ENCODE data around the gene MVK. TPM values are rescaled to one million over a fixed set of nuclear protein-coding genes. Genes with fewer than 3 reads are reported as not detected.

The MVK gene
- total and polyA plus RNA-seq, 7 donors, result 9.1 to 40.8 (median 13.8) TPM

DNA sequence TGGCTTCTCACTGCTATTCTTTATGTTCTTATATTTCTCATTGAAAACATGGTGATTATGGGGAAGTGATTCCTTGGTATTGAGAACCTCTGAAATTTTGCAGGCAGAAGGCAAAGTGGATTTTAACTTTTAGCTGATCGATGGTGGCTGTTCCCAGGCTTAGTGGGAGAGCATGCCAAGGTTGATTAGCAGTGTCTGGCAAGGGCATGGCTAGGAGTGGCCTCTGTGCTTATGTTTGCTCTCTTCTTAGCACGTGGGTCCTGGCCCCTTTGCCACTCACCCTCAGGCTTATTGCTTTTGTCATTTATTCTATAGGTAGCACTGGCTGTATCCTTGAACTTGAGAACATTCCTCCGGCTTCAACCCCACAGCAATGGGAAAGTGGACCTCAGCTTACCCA, 2.1 kb downstream of the MVK start:
- no peak for TF ChIP-seq POLR2A (IDR thresholded peaks at IDR 0.05)
- TF ChIP-seq, protein P1, sequence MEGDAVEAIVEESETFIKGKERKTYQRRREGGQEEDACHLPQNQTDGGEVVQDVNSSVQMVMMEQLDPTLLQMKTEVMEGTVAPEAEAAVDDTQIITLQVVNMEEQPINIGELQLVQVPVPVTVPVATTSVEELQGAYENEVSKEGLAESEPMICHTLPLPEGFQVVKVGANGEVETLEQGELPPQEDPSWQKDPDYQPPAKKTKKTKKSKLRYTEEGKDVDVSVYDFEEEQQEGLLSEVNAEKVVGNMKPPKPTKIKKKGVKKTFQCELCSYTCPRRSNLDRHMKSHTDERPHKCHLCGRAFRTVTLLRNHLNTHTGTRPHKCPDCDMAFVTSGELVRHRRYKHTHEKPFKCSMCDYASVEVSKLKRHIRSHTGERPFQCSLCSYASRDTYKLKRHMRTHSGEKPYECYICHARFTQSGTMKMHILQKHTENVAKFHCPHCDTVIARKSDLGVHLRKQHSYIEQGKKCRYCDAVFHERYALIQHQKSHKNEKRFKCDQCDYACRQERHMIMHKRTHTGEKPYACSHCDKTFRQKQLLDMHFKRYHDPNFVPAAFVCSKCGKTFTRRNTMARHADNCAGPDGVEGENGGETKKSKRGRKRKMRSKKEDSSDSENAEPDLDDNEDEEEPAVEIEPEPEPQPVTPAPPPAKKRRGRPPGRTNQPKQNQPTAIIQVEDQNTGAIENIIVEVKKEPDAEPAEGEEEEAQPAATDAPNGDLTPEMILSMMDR (IDR thresholded peaks at IDR 0.05), result no peak
- no peak for TF ChIP-seq EP300 (IDR thresholded peaks at IDR 0.05)
- TF ChIP-seq POLR2AphosphoS5 (IDR thresholded peaks at IDR 0.05), result no peak
- DNase-seq, result no peak
- no peak overlapping the region for H3K4me3 ChIP-seq
- WGBS, 2 donors, result 70 to 90% methylated on average over 3 of the region's 3 CpGs
- peaks cover 0 to 56% (median 12%) of the 10 kb centered on the region in 4 donors for H3K36me3 ChIP-seq
- peaks cover 0 to 20% (median 17%) of the 10 kb centered on the region in 4 donors for H3K4me1 ChIP-seq
- intact Hi-C loops (cut with DNase I), result loop anchor here (10.0 kb wide), 1 partner anchor 309 kb away; the partner anchor contains the start of gene GLTP
- H3K27ac ChIP-seq, result no peak overlapping the region
- no peaks in the 10 kb centered on the region for H3K9me3 ChIP-seq
- no peaks in the 10 kb centered on the region for H3K27me3 ChIP-seq

DNA sequence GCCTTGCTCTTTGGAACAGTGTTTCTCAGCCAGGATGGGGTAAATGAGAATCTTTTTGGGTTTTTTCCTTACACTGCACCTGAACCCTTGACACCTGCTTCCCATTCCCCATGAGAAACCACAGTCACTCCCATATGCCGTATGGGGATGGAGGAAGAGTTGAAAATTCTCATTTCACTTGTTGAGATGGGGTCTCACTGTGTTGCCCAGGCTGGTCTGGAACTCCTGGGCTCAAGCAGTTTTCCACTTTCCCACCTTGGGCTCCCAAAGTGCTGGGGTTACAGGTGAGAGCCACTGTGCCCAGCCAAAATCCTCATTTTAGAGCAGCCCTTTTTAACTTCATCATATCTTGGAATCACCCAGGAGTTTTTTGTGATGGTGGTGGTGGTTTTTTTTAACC, 3.7 kb downstream of the MVK start:
- TF ChIP-seq POLR2A (IDR thresholded peaks at IDR 0.05) (no peak), EP300 (IDR thresholded peaks at IDR 0.05) (no peak), POLR2AphosphoS5 (IDR thresholded peaks at IDR 0.05) (no peak)
- TF ChIP-seq, protein P1 (IDR thresholded peaks at IDR 0.05), result no peak
- H3K9me3 ChIP-seq, result no peaks in the 10 kb centered on the region
- intact Hi-C loops (cut with DNase I), result loop anchor here (10.0 kb wide), 1 partner anchor 307 kb away; the partner anchor contains the start of gene GLTP
- no peak overlapping the region for H3K27ac ChIP-seq
- H3K36me3 ChIP-seq, result peaks cover 0 to 71% (median 17%) of the 10 kb centered on the region in 4 donors
- peaks cover 0 to 19% (median 17%) of the 10 kb centered on the region in 4 donors for H3K4me1 ChIP-seq
- H3K27me3 ChIP-seq, result no peaks in the 10 kb centered on the region
- no peak for DNase-seq
- WGBS, 2 donors, result 90 to 100% methylated on average over 1 of the region's 1 CpG
- H3K4me3 ChIP-seq, result no peak overlapping the region

DNA sequence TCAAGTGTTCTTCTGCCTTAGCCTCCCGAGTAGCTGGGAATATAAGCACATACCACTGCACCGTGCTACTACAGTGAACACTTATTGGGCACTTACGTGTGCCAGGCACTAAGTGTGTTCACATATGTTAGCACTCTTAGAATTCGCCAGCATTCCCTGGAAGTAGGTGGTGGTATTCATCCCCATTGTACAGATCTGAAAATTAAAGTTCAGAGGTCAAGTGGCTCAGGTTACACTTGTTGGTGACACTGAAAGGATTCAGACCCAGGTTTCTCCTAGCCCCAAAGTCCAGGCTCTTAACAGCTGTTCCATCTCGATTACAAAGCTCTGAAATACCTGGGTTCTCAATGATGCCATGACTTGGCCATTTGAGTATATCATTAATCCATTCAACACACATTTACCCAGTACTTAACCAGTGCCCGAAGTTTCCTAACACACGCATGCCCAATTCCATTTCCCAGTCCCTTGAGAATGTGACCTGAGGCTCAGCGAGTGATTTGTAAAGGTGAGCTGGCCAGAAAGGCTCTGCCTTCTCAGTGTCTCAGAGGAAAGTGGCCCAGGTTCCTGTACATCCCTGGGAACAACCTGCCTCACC, 4.8 kb downstream of the MVK start:
- Histone ChIP-seq H3K36me3 (peaks cover 0 to 78% (median 17%) of the 10 kb centered on the region in 4 donors), H3K27ac (no peak overlapping the region), H3K27me3 (no peaks in the 10 kb centered on the region), H3K4me3 (no peak overlapping the region), H3K9me3 (no peaks in the 10 kb centered on the region), H3K4me1 (peaks cover 0 to 11% (median 9%) of the 10 kb centered on the region in 4 donors)
- no peak for DNase-seq
- WGBS, 2 donors, result 85 to 91% methylated on average over 8 of the region's 8 CpGs
- TF ChIP-seq POLR2AphosphoS5 (IDR thresholded peaks at IDR 0.05) (no peak), EP300 (IDR thresholded peaks at IDR 0.05) (no peak), POLR2A (IDR thresholded peaks at IDR 0.05) (no peak)
- TF ChIP-seq, protein P1 (IDR thresholded peaks at IDR 0.05), result no peak
- intact Hi-C loops (cut with DNase I), result loop anchor here (10.0 kb wide), 1 partner anchor 306 kb away; the partner anchor contains the start of gene GLTP

- no peak for DNase-seq
- peaks cover 0 to 89% (median 19%) of the 10 kb centered on the region in 4 donors for H3K36me3 ChIP-seq
Observed at GRCh38 chr12:109579639-109580038, 6.0 kb downstream of the MVK start.

More at GRCh38 chr12:109579639-109580038, 6.0 kb downstream of the MVK start:
- no peaks in the 10 kb centered on the region for H3K27me3 ChIP-seq
- no peak for TF ChIP-seq POLR2AphosphoS5 (IDR thresholded peaks at IDR 0.05)
- TF ChIP-seq EP300 (IDR thresholded peaks at IDR 0.05), result no peak
- no peak for TF ChIP-seq POLR2A (IDR thresholded peaks at IDR 0.05)
- TF ChIP-seq, protein P1 (IDR thresholded peaks at IDR 0.05), result no peak
- H3K27ac ChIP-seq, result no peak overlapping the region
- no peaks in the 10 kb centered on the region for H3K9me3 ChIP-seq
- 87 to 91% methylated on average over 7 of the region's 7 CpGs for WGBS, 2 donors
- H3K4me3 ChIP-seq, result no peak overlapping the region
- intact Hi-C loops (cut with DNase I), result loop anchor here (10.0 kb wide), 1 partner anchor 305 kb away; the partner anchor contains the start of gene GLTP
- peaks cover 0 to 2% (median 1%) of the 10 kb centered on the region in 4 donors for H3K4me1 ChIP-seq
